ENCODE results near the gene SLC4A5.
A peak's percentile ranks its signal among the peaks of the same experiment; 100 is the strongest.
"Not testable (repeated sequence)": the region's sequence is repeated elsewhere in the genome, so short reads cannot be mapped to it uniquely, and the experiment has no call there.

Gene SLC4A5

GRCh38 chr2:74367789-74368188, 24.6 kb upstream of the SLC4A5 start:
- DNase-seq (ENCODE audit: low read depth), result no peak

DNA sequence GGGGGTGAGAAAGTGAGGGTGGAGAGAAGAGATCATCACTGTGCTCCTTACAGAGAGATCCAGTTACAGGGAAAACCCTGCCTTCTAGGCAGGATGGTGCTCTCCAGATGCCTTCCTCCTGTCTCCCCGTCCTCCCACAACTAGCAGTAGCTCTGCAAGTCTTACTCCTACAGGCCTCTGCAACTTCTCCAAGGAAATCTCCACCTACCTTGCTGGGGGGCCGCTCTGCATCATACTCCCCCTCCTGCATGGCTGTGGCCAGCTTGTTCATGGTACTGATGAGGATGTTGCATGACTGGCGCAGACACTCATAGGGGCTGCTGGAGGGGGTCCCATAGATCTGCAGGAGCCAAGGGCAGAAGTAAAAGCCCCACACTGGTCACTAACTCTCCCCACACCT, 22.8 kb upstream of the SLC4A5 start:
- no peak for DNase-seq (ENCODE audit: low read depth)

DNA sequence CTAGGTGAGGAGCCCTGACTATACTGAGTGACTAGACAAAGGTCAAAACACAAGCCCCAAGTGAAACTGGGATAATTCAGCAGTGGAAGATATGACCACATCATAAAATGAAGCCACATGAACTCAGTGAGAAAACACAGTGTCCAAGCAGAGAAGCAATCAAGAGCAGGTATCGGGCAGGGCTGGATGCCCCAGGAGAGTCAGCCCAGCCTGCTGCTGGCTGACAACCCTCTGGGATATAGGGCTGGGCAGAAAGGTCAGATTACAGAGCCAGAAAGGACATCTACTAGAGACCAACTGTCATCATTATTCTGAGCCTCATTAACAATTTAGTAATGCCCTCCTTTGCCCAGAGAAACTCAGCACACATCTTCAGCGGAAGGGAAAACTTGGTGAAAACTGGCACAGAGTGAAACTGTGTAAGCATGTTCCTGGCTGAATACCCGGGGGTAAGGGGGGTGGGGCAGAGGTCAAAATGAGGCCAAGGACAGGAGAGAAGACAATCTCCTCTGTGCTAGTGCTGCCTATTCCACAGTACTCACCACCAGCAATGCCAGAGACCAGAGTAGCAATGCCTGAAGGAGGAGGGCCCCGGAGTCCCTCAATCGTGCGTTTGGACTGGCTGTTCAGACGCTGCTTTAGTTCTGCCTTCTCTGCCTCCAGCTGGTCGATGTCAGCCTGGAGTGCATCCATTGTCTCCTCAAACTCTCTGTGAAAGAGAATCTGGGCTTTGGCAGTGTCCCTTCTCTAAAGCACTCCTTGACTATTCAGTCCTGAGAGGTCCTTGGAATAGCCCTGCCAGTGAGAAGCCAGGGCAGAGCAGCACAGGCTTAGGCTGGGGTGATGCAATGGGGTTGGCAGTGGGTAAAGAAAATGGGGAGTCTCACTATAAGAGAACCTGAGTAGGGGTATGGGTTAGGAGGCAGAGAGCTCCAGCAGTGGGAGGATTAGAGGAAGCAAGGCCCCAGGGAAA, 21.6 kb upstream of the SLC4A5 start:
- DNase-seq (ENCODE audit: low read depth), result no peak

DNA sequence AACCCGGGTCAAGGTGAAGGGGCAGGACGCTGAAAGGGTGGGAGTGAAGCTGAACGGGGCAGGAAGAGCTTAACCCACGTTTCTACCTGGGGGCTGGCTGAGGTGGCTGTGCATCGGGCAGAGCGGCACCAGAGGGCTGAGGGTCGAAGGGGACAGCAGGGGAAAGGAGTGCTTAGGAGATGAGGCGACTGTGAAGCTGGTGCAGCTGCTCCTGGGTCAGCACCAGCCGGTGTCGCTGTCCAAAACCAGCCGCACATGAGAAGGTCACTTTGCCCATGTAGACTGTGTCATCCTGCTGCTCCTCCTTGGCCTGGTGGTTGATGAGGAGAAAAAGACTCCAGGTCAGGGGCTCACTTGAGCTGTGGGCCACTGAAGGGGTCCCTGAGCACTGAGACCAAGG, 18.1 kb upstream of the SLC4A5 start:
- DNase-seq (ENCODE audit: low read depth), result no peak

GRCh38 chr2:74357627-74358026, 14.4 kb upstream of the SLC4A5 start:
- DNase-seq (ENCODE audit: low read depth), result no peak

DNA sequence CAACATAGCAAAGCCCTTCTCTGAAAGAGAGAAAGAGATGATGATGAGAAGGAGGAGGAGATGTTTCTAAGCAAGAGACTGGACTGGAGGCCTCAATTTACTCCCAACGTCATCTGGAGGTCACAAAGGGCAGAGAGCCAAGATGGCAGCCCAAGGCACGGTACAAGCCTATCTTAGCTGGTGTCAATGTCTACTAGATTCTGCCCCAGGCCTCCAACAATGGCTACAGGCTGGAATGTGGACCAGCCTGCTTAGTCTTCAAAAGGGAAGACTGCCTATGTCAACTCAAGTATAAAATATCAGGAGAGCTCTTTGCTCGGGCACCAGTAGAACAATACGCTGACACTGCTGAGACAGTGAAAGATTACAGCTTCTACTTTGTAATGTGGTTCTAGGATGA, 6.7 kb upstream of the SLC4A5 start:
- DNase-seq (ENCODE audit: low read depth), result no peak

DNA sequence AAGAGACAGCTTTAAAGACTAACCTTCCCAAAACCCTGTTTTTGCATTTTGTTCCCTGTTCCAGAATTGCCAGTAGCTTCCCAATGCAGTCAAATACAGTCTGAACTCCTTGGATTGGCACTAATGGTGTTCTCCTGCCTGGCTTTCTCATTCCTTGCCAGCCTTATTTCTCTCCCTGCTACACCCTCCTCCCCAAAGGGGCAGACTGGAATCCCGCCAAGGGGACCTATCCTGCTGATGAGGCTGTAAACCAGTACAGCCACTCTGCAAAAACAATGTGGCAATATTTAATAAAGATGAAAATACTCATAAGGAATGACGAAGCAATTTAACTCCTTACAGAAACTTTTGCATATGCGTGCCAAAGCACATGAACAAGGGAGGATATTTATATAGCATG, 4.5 kb upstream of the SLC4A5 start:
- DNase-seq (ENCODE audit: low read depth), result no peak

DNA sequence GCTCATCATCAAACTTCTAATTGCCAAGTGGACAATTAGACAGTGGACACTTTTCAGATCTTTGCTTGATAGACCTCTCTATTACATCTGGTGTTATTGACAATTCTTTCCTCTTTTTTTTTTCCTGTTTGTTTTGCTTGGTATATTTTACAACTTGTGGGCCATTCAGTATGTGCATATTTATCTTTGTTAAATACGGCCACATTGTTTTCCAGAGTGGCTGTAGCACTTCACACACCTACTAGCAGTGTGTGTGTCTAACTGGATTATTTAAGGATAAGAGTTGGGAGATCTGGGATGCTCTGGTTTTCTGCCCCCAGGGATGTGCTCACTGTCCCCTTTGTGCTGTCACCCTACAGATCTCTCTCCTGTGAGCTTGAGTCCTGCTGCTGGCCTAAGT, 4.1 kb upstream of the SLC4A5 start:
- no peak for DNase-seq (ENCODE audit: low read depth)

DNA sequence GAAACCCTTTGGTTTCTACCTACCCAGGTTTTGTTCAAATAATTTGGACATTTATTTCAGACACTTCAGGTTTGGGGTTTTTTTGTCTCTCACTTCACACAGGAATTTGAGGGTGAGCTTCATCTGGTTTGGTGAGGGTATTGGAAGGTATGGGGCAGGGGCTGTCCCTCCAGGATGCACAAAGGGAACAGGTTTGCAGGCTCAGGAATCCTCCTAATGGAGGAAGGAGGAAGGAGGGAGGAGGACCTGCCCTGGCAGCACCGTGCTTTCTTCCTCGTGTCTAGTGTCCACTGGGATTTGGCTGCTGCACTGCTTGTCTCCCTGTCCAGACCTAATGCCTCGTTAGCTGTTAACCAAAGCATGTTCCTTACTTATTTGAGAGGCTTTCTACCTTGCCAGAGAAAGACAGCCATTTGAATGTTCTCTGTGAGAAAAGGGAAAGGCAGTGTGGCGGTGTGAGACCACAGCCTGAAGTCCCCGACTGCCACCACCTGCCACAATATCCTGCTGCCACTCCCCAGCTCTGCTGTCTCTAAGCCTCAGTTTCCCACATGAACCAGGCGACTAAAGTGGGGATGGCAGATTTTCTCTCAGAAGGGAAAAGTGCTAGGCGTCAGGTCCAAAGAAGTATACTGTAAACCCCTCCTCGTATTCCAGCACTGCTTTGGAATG, 2.2 kb upstream of the SLC4A5 start:
- DNase-seq (ENCODE audit: low read depth), result no peak

GRCh38 chr2:74336227-74336626, 7.0 kb downstream of the SLC4A5 start:
- not testable (repeated sequence) for DNase-seq (ENCODE audit: low read depth)

DNA sequence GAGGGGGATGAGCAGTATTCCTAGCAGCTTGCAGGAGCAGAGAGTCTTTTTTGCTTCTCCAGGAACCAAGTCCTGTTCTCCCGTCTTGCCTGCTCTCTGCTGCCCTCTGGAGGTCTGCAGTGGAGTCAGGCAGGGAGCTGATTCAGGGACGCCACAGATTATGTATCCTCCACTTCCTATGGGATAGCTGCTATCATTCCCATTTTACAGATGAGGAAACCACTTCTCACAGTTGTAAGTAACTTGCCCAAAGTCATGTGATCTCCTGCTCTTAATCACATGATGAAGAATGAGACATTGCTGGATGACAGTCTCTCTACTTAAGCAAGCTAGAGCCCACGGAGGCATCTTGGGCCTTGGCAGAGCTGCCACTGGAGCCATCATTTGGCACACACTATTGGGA, 8.3 kb downstream of the SLC4A5 start:
- peak; percentile 24 for DNase-seq (ENCODE audit: low read depth)

DNA sequence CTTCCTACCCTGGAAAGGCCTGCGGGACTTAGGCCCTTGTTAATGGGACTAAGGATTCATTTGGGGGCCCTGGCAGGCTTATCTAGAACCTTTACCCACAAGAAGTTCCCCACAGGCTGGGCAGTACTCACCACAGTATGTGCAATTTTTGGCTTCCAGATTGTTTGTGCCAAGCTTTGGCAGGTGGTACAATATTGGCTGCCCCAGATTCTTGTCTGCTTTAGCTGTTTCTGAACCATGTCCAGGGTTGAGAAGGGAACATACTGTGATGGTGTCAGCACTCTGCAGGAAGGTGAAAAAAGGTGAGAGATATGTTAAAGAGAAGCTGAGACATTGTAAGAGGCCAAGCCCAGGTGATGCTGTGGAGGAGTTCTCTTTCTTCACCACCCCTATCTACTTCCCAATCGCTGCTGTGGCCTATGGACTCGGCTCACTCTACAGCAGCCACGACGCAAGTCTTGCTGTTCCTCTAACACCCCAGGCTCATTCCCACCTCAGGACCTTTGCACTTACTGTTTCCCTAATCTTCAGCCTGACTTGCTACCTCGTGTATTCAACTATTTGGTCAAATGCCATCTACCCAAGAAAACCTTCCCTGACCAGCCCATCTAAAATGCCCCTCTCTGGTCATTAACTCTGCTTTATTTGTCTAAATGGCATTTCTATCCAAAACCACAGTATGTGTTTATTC, 9.2 kb downstream of the SLC4A5 start:
- DNase-seq (ENCODE audit: low read depth), result no peak

GRCh38 chr2:74333175-74333574, 10.0 kb downstream of the SLC4A5 start:
- DNase-seq (ENCODE audit: low read depth), result peak; percentile 14

DNA sequence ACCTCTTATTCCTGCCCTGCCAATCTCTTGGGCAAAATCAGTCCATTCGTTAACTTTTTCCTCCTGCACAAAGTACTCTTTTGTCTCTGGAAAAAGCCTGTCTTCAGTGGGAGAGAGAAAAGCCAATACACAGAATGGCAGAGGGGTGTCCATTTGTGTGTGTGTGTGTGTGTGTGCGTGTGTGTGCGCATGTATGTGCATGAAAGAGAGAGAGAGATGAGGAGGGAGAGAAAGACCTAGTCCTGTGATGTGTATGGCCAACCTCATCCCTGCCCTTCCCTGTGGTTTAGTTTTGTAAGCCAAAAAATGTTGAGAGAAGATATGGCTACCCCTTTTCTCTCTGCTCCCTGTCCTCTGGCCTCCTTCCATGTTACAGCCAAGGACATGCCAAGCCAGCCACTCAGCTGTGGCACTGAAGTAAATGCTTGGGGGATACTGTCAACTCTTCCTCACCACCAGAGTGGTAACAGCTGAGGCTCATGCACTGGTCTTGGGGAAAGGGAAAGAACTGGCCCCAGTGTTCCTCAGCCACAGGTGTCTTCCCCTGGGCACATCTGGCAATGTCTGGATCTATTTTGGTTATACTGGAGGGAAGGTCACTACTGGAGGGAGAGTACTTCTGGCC, 10.6 kb downstream of the SLC4A5 start:
- DNase-seq (ENCODE audit: low read depth), result no peak

DNA sequence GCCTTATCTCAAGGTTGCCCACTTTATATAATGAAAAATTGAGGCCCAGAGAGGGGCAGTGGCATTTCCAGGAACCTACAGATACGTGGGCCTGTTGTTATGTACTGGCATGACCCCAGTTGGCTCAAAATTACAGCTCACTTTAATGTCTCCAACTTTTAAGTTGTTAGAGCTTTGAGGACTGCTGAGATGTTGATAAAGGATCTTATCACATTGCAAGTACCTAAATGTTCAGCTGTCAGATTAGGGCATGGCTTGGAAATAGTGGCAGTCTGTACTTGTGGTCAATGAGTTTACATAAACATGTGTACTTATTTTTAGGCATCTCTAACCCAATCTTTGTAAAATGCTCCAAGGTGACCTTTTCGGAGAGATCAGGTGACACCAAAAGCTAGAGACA, 14.6 kb downstream of the SLC4A5 start:
- no peak for DNase-seq (ENCODE audit: low read depth)

DNA sequence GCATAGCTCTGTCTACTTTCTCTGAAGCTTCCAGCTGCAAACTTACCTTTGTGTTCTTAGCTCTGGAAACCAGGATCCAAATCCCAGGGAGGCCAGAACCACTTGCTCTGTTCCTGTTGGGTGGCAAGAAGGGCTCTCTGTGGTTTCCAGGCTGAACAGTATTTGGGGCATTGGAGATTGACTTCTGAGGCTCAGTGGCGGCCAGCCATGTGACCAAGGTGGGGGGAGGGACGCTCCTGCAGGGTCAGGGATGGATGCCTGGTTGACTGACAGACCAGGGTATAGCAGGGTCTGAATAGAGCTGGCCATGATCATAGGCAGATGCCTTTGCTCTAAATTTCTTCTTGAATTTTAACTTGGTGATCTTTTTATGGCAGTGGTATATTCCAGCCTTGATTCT, 15.1 kb downstream of the SLC4A5 start:
- DNase-seq (ENCODE audit: low read depth), result no peak

GRCh38 chr2:74327627-74328026, 15.6 kb downstream of the SLC4A5 start:
- no peak for DNase-seq (ENCODE audit: low read depth)

DNA sequence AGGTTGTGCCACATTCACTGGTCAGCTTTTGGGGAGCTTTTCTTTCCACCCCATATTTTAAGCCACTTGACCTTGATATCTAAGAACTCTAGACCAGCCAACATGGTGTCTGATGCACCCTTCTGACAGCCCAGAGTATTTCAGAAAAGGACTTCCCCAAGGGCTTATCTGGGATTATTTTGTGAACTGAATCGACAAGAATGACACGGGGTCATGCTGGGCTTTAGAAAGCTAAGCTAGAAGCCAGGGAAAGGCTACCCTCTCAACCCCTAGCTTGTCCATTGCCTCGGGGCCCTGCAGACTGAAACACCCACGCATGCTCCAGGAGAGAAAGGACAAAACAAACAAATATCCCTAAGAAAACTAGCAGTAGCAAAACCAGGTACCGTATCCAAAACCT, 16.0 kb downstream of the SLC4A5 start:
- DNase-seq (ENCODE audit: low read depth), result no peak

- DNase-seq (ENCODE audit: low read depth), result no peak
These were observed 17.4 kb downstream of the SLC4A5 start for GRCh38 chr2:74325815-74326214.

DNA sequence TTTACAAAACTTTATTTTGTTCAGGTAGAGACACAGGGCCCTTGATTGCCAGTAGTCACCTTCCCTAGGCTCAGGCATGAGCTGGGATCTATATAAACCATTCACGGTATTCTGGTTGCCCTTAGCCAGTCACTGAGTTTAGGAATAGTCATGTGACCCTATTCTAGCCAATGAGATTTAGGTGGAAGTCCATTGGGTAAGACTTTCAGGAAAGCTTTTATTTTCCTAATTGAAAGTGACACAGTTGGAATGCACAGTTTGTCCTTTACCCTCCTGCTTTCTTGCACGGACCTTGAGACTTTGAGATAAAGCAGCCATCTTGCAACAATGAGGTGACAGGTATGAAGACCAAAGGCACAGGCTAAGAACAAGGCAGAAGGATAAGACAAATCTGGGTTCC, 21.5 kb downstream of the SLC4A5 start:
- DNase-seq (ENCODE audit: low read depth), result no peak

- no peak for DNase-seq (ENCODE audit: low read depth)
These were observed 25.5 kb downstream of the SLC4A5 start for GRCh38 chr2:74317701-74318100.

GRCh38 chr2:74316627-74317295, 26.5 kb downstream of the SLC4A5 start:
- no peak for DNase-seq (ENCODE audit: low read depth)
